GM12878 (cell line): ENCODE data around the gene FGF12. TPM values are rescaled to one million over a fixed set of nuclear protein-coding genes. Genes with fewer than 3 reads are reported as not detected.

Source experiments
- ATAC-seq: fragments of 200-7000 bp; cut with Tn5 transposase; 3 replicates; pipeline ENCODE4 v1.9.1; 2020; ENCODE audit warnings: mild to moderate bottlenecking, moderate library complexity
- BruUV-seq: library from RNA; stranded (reverse); fragments of 400-500 nt; replicated peaks from 2 replicates; lab custom pipeline; 2021; lab: Mats Ljungman, UMichigan
- CTCF ChIA-PET: fragments of 300-600 bp; sonication (Branson Sonifier 250); formaldehyde crosslinking; extraction: SDS; loops from one replicate; lab custom pipeline; 2021; ENCODE audit warnings: inconsistent platforms; lab: Yijun Ruan, JAX
- POLR2A ChIA-PET: fragments of 350-600 bp; formaldehyde crosslinking; extraction: SDS; loops from one replicate; lab custom pipeline; 2021; ENCODE audit warnings: inconsistent platforms; lab: Charles Lee
- RAD21 ChIA-PET: fragments of 300-600 bp; sonication (Branson Sonifier 250); formaldehyde crosslinking; loops from one replicate; lab custom pipeline; 2023; ENCODE audit warnings: antibody characterized with exemption; ENCODE audit not compliant: unreplicated experiment; lab: Charles Lee
- SMC1A ChIA-PET: fragments of 300-600 bp; sonication (Branson Sonifier 250); formaldehyde crosslinking; loops from one replicate; lab custom pipeline; 2023; ENCODE audit not compliant: unreplicated experiment, uncharacterized antibody; lab: Charles Lee
- DNase-seq: peaks from one replicate; pipeline ENCODE4 v3.0.0-alpha.2; 2011; ENCODE audit warnings: low read depth, low spot score
- FAIRE-seq: peaks from 3 replicates; lab custom pipeline; 2011; peaks lifted over from hg19 to GRCh38; lab: Jason Lieb, UNC
- H2AFZ ChIP-seq: 2 replicates; pipeline ENCODE4 v1.6.0; 2011; ENCODE audit warnings: low read depth, low read length, control low read depth; ENCODE audit not compliant: control insufficient read depth
- H3K27ac ChIP-seq: 2 replicates; pipeline ENCODE4 v1.5.1; 2011; ENCODE audit warnings: control low read depth; ENCODE audit not compliant: control insufficient read depth, insufficient read depth
- H3K27me3 ChIP-seq, 2 experiments: replicated peaks in 1 of 2; 2 replicates each; pipeline versions ENCODE4 v1.6.0 to v1.6.1; 2011; ENCODE audit warnings: low read length in 1 of 2; ENCODE audit not compliant: control insufficient read depth in 2 of 2, insufficient read depth in 2 of 2
- H3K36me3 ChIP-seq, 2 experiments: 2 replicates each; pipeline ENCODE4 v1.5.1; 2011; ENCODE audit warnings: low read length in 1 of 2; ENCODE audit not compliant: control insufficient read depth in 2 of 2, insufficient read depth in 2 of 2
- H3K4me1 ChIP-seq: 2 replicates; pipeline ENCODE4 v1.6.1; 2011; ENCODE audit warnings: mild to moderate bottlenecking, low read length, moderate library complexity, mixed read lengths; ENCODE audit not compliant: control insufficient read depth, insufficient read depth
- H3K4me2 ChIP-seq: 2 replicates; pipeline ENCODE4 v1.6.0; 2011; ENCODE audit warnings: control low read depth; ENCODE audit not compliant: control insufficient read depth, insufficient read depth
- H3K4me3 ChIP-seq: fragments of 200-600 bp; sonication (generic); 2 replicates; pipeline ENCODE4 v1.5.1; 2016
- H3K79me2 ChIP-seq: 2 replicates; pipeline ENCODE4 v1.6.0; 2011; ENCODE audit warnings: low read length; ENCODE audit not compliant: control insufficient read depth, insufficient read depth
- H3K9ac ChIP-seq: 2 replicates; pipeline ENCODE4 v1.8.0; 2011; ENCODE audit warnings: low read length, control low read depth, mixed read lengths; ENCODE audit not compliant: control insufficient read depth, insufficient read depth
- H3K9me3 ChIP-seq: replicated peaks from 3 replicates; pipeline ENCODE4 v1.5.1; 2011; ENCODE audit warnings: mild to moderate bottlenecking, low read length; ENCODE audit not compliant: control insufficient read depth, insufficient read depth
- H4K20me1 ChIP-seq: 2 replicates; pipeline ENCODE4 v1.6.0; 2011; ENCODE audit not compliant: control insufficient read depth, insufficient read depth
- BMI1 ChIP-seq: fragments of 450-650 bp; IDR thresholded peaks from 2 replicates; pipeline ENCODE4 v1.6.1; 2016; ENCODE audit warnings: mild to moderate bottlenecking, moderate library complexity, borderline replicate concordance
- EZH2 ChIP-seq: IDR thresholded peaks from 2 replicates; pipeline ENCODE4 v1.6.1; 2012; ENCODE audit warnings: low read depth, mild to moderate bottlenecking, control low read depth, inconsistent platforms, low read length, borderline replicate concordance; ENCODE audit not compliant: control insufficient read depth
- JUNB ChIP-seq: IDR thresholded peaks from 2 replicates; pipeline ENCODE4 v1.6.1; 2016; ENCODE audit warnings: antibody characterized with exemption, mild to moderate bottlenecking
- MYB ChIP-seq: fragments of 150-350 bp; IDR thresholded peaks from 2 replicates; pipeline ENCODE4 v1.6.1; 2014; ENCODE audit warnings: mild to moderate bottlenecking, low read depth, low read length, borderline replicate concordance
- NR2C2 ChIP-seq: IDR thresholded peaks from 2 replicates; pipeline ENCODE4 v1.6.1; 2011; ENCODE audit warnings: borderline replicate concordance, low read depth; ENCODE audit not compliant: control insufficient read depth, insufficient read length
- RBBP5 ChIP-seq: fragments of 200-600 bp; sonication (generic); conservative IDR thresholded peaks from 2 replicates; pipeline ENCODE4 v1.6.1; 2016
- SREBF2 ChIP-seq: IDR thresholded peaks from 2 replicates; pipeline ENCODE4 v1.6.1; 2012; ENCODE audit warnings: mild to moderate bottlenecking, low read length
- ZNF384 ChIP-seq: IDR thresholded peaks from 2 replicates; pipeline ENCODE4 v1.6.1; 2012; ENCODE audit warnings: low read depth, mild to moderate bottlenecking, low read length, improper control_type of control experiment, borderline replicate concordance
- WGBS: methylation state at CpG from one replicate; pipeline ENCODE4 v1.1.6; 2016; ENCODE audit warnings: low lambda C conversion rate; ENCODE audit not compliant: insufficient replicate concordance, insufficient coverage; ENCODE audit errors: missing lambda C conversion rate; 5-methylcytosine and 5-hydroxymethylcytosine counted together
- in situ Hi-C: fragments of 300-500 bp; cut with MboI; formaldehyde crosslinking; loops from 9 replicates; pipeline ENCODE4 v1.14.3; 2018; ENCODE audit warnings: mixed read lengths
- intact Hi-C: fragments of 100-400 bp; cut with micrococcal nuclease; formaldehyde crosslinking; loops from one replicate; pipeline ENCODE4 v1.14.2; 2022; ENCODE audit not compliant: unreplicated experiment
- polyA plus RNA-seq, 11 experiments: library from polyadenylated mRNA; depleted of rRNA in 4 of 11; unstranded in 6 of 11; stranded (reverse) in 5 of 11; fragments of >200 nt; fragmentation: Nextera tagmentation in 4 of 11; fragmentation: Illumina TruSeq in 1 of 11; extraction: Ambion mirVana in 4 of 11; extraction: Trizol in 1 of 11; gene quantifications; 1 replicate in 1 of 11; 2 replicates in 10 of 11; pipeline versions ENCODE4 v1.2.1 to v1.2.3, GENCODE V29; 2011 to 2016; ENCODE audit warnings: inconsistent platforms in 2 of 11, missing spikeins in 2 of 11, low read depth in 1 of 11
- total RNA-seq, 4 experiments: library from RNA; depleted of rRNA in 3 of 4; stranded (reverse); fragments of >200 nt in 3 of 4; fragmentation: Illumina TruSeq in 1 of 4; extraction: Trizol in 1 of 4; gene quantifications; 2 replicates each; pipeline versions ENCODE4 v1.2.1 to v1.2.3, GENCODE V29; 2013 to 2021
- TF ChIP-seq, protein P1 (sequence below): IDR thresholded peaks from 2 replicates; pipeline ENCODE4 v1.6.1; 2011; ENCODE audit warnings: mild to moderate bottlenecking, low read depth, low read length, moderate library complexity; ENCODE audit not compliant: insufficient replicate concordance
- TF ChIP-seq, protein P2 (sequence below): fragments of 450-650 bp; IDR thresholded peaks from 2 replicates; pipeline ENCODE4 v1.6.1; 2018; ENCODE audit warnings: mild to moderate bottlenecking, low read depth, moderate library complexity; ENCODE audit not compliant: partially characterized antibody

FGF12 gene
- total and polyA plus RNA-seq, 10 of the 15 experiments (the other 5 are each of a cell fraction or from before 2014, with no cell fraction given): 0.03 to 0.43 (median 0.13) TPM; not detected in 7

DNA sequence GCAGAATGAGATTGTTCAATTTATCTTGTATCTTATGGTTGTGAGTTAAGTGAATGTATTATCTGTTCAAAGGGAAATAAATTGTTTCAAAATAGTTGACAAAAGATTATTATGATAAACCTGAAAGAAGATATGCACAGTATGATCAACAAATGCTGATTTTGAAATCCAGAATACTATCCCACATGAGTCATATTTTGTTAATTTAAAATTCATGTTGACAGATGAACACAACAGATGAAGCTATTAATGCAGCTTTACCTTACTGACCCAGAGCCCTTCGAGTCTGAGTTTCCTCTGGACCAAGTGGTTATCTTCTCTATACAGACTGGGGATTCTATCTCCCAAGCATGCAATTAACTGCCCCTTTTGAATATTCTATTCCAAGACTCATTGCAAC, 482.8 kb downstream of the FGF12 start (continued):
- TF ChIP-seq ZNF384: no peak
- no peak for TF ChIP-seq BMI1
- TF ChIP-seq, protein P1, sequence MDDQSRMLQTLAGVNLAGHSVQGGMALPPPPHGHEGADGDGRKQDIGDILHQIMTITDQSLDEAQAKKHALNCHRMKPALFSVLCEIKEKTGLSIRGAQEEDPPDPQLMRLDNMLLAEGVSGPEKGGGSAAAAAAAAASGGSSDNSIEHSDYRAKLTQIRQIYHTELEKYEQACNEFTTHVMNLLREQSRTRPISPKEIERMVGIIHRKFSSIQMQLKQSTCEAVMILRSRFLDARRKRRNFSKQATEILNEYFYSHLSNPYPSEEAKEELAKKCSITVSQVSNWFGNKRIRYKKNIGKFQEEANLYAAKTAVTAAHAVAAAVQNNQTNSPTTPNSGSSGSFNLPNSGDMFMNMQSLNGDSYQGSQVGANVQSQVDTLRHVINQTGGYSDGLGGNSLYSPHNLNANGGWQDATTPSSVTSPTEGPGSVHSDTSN: no peak

DNA sequence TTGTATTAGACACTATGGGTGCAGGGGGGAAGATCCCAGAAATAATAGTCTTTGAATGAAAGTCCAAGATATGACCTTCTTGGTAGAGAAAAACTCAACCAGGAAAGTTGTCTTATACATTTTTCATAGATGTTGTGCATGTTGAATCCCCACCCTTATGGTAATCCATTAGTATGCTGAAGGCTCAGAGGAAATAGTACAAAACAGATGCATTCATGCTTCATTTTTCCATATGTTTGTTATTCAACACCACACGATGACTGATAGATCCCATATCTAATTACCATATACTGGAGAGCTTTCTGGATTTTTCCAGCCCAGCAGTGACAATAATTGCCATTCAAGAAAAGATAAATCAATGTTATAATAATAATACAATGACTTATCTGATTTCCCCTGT, 487.4 kb downstream of the FGF12 start:
- 0% methylated on average over 1 of the region's 1 CpG for WGBS
- Histone ChIP-seq H3K9me3 (no peaks in the 10 kb centered on the region), H3K27me3 (no peaks in the 10 kb centered on the region), H3K4me1 (no peaks in the 10 kb centered on the region), H4K20me1 (no peaks in the 10 kb centered on the region), H3K79me2 (no peaks in the 10 kb centered on the region), H3K27ac (no peak overlapping the region), H2AFZ (no peak overlapping the region), H3K36me3 (no peaks in the 10 kb centered on the region), H3K4me3 (no peak overlapping the region), H3K9ac (no peak overlapping the region)
- intact Hi-C loops: no loop called here
- SMC1A ChIA-PET: no interaction called here
- in situ Hi-C loops: no loop called here
- RAD21 ChIA-PET: interaction anchor here (0.9 kb wide), 1 partner anchor 204 kb away, joined by 3 read pairs; no protein-coding TSS in a partner anchor
- DNase-seq: no peak
- FAIRE-seq: no peak
- no TSS peak for BruUV-seq
- ATAC-seq: no peak
- TF ChIP-seq JUNB: no peak
- no peak for TF ChIP-seq SREBF2
- TF ChIP-seq MYB: no peak
- TF ChIP-seq RBBP5: no peak
- no peak for TF ChIP-seq EZH2
- TF ChIP-seq, protein P2, sequence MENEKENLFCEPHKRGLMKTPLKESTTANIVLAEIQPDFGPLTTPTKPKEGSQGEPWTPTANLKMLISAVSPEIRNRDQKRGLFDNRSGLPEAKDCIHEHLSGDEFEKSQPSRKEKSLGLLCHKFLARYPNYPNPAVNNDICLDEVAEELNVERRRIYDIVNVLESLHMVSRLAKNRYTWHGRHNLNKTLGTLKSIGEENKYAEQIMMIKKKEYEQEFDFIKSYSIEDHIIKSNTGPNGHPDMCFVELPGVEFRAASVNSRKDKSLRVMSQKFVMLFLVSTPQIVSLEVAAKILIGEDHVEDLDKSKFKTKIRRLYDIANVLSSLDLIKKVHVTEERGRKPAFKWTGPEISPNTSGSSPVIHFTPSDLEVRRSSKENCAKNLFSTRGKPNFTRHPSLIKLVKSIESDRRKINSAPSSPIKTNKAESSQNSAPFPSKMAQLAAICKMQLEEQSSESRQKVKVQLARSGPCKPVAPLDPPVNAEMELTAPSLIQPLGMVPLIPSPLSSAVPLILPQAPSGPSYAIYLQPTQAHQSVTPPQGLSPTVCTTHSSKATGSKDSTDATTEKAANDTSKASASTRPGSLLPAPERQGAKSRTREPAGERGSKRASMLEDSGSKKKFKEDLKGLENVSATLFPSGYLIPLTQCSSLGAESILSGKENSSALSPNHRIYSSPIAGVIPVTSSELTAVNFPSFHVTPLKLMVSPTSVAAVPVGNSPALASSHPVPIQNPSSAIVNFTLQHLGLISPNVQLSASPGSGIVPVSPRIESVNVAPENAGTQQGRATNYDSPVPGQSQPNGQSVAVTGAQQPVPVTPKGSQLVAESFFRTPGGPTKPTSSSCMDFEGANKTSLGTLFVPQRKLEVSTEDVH: no peak
- TF ChIP-seq NR2C2: no peak
- TF ChIP-seq, all 136 proteins: peak for 0
- no peak overlapping the region for H3K4me2 ChIP-seq
- POLR2A ChIA-PET: no interaction called here
- CTCF ChIA-PET: no interaction called here
